Stimulated activated CD8-positive, alpha-beta memory T cell treated with anti-CD3 and anti-CD28 coated beads, Interleukin-15, amount 100 ng/mL, for 1 hour (primary cell): ENCODE measurements around the gene CAMTA1.

Experiments
- DNase-seq: peaks from one replicate; pipeline ENCODE4 v3.0.0-alpha.2; 2020; ENCODE audit warnings: low read depth

The CAMTA1 gene

GRCh38 chr1:7229696-7230631 lies 444.7 kb downstream of the CAMTA1 start:
- DNase-seq = no peak

- DNase-seq = no peak
Observed at GRCh38 chr1:7232441-7233236, 447.4 kb downstream of the CAMTA1 start.

- DNase-seq = no peak
Observed at GRCh38 chr1:7233237-7233540, 447.9 kb downstream of the CAMTA1 start.

GRCh38 chr1:7233646-7234470 lies 448.6 kb downstream of the CAMTA1 start:
- no peak for DNase-seq

- no peak for DNase-seq
Observed at GRCh38 chr1:7234471-7234755, 449.2 kb downstream of the CAMTA1 start.

GRCh38 chr1:7235871-7236517 lies 450.7 kb downstream of the CAMTA1 start:
- no peak for DNase-seq

GRCh38 chr1:7236844-7237515 lies 451.7 kb downstream of the CAMTA1 start:
- no peak for DNase-seq

GRCh38 chr1:7247158-7247557 lies 461.9 kb downstream of the CAMTA1 start:
- no peak for DNase-seq

GRCh38 chr1:7247791-7248548 lies 462.7 kb downstream of the CAMTA1 start:
- DNase-seq = no peak

GRCh38 chr1:7248549-7249199 lies 463.4 kb downstream of the CAMTA1 start:
- DNase-seq = no peak

GRCh38 chr1:7249516-7249915 lies 464.3 kb downstream of the CAMTA1 start:
- no peak for DNase-seq

GRCh38 chr1:7250176-7250575 lies 464.9 kb downstream of the CAMTA1 start:
- no peak for DNase-seq

- no peak for DNase-seq
Observed at GRCh38 chr1:7250597-7251453, 465.6 kb downstream of the CAMTA1 start.

- no peak for DNase-seq
Observed at GRCh38 chr1:7251454-7251800, 466.2 kb downstream of the CAMTA1 start.

- DNase-seq = no peak
Observed at GRCh38 chr1:7252411-7253117, 467.3 kb downstream of the CAMTA1 start.

GRCh38 chr1:7253118-7253480 lies 467.8 kb downstream of the CAMTA1 start:
- no peak for DNase-seq

GRCh38 chr1:7253988-7254587 lies 468.8 kb downstream of the CAMTA1 start:
- DNase-seq = no peak

- no peak for DNase-seq
Observed at GRCh38 chr1:7255303-7256058, 470.2 kb downstream of the CAMTA1 start.
